H7 (cell line): ENCODE results near the gene SLC6A12. TPM values are rescaled to one million over a fixed set of nuclear protein-coding genes. Genes with fewer than 3 reads are reported as not detected.
A peak's percentile ranks its signal among the peaks of the same experiment; 100 is the strongest.
"Not testable (repeated sequence)": the region's sequence is repeated elsewhere in the genome, so short reads cannot be mapped to it uniquely, and the experiment has no call there.

Source experiments
- DNase-seq: peaks from one replicate; pipeline ENCODE4 v3.0.0; 2012
- H3K27me3 ChIP-seq: 2 replicates; pipeline ENCODE4 v1.6.0; 2011; ENCODE audit warnings: mild to moderate bottlenecking, low read length; ENCODE audit not compliant: control insufficient read depth, insufficient read depth
- H3K36me3 ChIP-seq: replicated peaks from 2 replicates; pipeline ENCODE4 v1.5.1; 2011; ENCODE audit warnings: low read length; ENCODE audit not compliant: control insufficient read depth, insufficient read depth
- H3K4me3 ChIP-seq: 2 replicates; pipeline ENCODE4 v1.5.1; 2011; ENCODE audit warnings: low read depth, mild to moderate bottlenecking, control low read depth, low read length, moderate library complexity; ENCODE audit not compliant: insufficient read depth
- total RNA-seq: library from RNA; depleted of rRNA; stranded (reverse); fragments of >200 nt; shearing (Covaris generic); gene quantifications from 2 replicates; pipeline ENCODE4 v1.2.3, GENCODE V29; 2014

Gene SLC6A12
- total RNA-seq, 1 experiment from 2014 or later, result 0.31 TPM

DNA sequence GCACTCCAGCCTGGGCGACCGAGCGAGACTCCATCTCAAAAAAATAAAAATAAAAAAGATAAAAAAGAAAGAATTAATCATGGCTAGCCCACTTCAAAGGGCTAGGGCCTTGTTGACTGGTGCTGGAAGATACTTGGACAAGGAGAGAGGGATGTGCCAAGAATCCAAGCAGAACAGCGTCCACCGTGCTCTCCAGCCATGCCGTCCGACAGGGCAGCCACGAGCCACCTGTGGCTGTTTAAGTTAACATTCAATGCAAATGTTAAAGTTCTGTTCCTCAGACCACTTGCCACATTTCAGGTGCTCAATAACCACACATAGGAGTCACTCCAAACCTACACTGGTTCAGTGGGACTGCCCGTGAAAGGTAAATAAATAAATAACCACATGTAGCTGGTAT lies 27.3 kb upstream of the SLC6A12 start:
- no peaks in the 10 kb centered on the region for H3K27me3 ChIP-seq
- H3K4me3 ChIP-seq, result no peak overlapping the region
- no peaks in the 10 kb centered on the region for H3K36me3 ChIP-seq
- no peak for DNase-seq

DNA sequence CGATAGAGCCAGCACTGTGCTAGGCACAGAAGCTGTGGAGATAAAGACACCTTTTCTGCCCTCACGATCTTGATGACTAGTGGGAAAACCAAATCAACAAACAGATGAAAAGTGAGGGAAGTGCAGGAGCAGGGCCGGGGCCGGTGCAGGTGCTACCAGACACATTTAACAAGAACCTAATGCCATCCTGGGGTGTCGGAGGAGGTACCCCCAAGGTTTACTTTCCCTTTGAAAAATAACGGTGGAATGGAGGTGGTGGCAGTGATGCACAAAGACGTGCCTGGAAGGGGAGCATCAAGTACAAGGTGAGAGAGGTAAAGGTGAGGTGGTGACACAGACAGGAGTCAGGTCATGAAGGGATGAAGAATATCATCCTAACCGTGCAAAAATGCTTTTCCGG lies 26.6 kb upstream of the SLC6A12 start:
- no peak overlapping the region for H3K4me3 ChIP-seq
- no peaks in the 10 kb centered on the region for H3K36me3 ChIP-seq
- H3K27me3 ChIP-seq, result no peaks in the 10 kb centered on the region
- DNase-seq, result no peak

DNA sequence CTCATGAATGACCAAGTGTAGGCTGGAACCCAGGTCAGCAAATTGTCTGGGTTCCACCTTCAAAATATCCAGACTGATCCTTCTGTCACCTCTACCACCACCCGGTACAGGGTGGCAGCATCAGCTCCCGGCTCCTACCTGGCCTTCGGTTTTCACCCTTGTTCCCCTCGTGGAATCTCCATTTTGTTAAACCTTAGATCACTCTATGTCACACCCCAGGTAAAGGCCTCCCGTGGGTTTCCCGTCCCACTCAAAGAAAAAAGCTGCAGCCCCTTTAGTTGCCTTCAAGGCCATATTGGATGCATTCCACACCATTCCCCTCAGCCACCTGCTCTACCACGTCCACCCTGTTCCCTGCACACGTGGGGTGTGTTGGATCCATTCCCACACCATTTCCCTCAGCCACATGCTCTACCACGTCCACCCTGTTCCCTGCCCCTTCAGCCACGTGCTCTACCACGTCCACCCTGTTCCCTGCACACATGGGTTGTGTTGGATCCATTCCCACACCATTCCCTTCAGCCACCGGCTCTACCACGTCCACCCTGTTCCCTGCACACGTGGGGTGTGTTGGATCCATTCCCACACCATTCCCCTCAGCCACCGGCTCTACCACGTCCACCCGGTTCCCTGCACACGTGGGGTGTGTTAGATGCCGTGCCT lies 24.9 kb upstream of the SLC6A12 start:
- DNase-seq, result no peak

DNA sequence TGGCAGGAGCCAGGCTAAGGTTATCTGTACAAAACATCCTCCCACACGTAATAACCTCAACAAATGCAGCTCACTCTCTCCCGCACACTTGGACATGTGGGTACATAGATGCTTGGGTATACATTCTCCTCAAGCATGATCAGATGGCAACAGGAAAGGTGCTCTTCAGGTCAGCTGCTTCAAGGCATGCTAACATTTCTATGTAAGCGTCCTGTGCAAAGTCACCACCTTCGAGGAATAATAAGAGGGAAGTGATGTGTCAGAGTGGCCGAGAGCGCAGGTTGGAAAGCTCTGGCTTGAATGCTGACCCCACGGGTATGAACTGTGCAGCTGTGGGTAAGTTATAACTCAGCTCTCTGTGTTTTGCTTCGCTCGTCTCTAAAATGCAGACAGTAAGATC lies 24.2 kb upstream of the SLC6A12 start:
- Histone ChIP-seq H3K27me3 (no peaks in the 10 kb centered on the region), H3K36me3 (no peaks in the 10 kb centered on the region), H3K4me3 (no peak overlapping the region)
- no peak for DNase-seq

More for the DNA sequence above, 24.9 kb upstream of the SLC6A12 start:
- Histone ChIP-seq H3K27me3 (no peaks in the 10 kb centered on the region), H3K4me3 (no peak overlapping the region), H3K36me3 (no peaks in the 10 kb centered on the region)

DNA sequence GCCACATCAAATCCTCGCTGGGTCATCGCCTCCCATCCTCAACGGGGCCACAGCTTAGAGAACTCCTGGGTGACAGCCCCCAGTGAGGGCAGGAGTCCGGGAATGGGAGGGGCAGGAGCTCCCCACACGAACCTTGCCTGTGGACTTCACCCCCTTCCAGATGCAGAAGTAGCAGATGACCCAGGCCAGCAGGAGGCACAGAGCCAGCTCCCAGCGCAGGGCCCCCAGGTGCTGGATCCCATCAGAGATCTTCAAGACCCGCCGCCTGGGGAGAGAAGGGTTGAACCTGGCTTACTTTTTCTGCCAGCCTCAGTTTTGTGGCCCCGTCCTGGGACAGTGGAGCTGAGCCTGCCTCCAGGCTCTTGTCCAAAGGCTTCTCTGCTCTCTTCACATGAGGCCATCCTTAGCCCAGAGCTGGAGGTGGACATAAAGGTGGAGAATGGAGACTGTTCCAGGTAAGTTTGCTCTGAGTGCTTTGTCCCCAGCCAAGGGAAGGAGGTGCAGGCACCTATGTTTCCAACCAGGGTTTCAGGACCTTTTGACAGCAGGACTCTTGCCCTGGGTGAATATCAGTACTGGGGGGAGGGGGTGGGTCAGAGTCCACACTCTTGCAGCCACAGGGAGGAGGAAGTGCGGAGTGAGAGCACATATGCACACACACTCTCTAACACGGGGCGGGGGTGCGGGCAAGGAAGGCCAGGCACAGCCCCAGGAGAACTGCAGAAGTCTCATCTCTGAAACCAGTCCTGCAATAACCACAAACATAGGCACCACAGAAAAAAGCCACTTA lies 23.3 kb upstream of the SLC6A12 start:
- H3K36me3 ChIP-seq, result no peaks in the 10 kb centered on the region
- H3K4me3 ChIP-seq, result no peak overlapping the region
- DNase-seq, result no peak
- H3K27me3 ChIP-seq, result no peaks in the 10 kb centered on the region

DNA sequence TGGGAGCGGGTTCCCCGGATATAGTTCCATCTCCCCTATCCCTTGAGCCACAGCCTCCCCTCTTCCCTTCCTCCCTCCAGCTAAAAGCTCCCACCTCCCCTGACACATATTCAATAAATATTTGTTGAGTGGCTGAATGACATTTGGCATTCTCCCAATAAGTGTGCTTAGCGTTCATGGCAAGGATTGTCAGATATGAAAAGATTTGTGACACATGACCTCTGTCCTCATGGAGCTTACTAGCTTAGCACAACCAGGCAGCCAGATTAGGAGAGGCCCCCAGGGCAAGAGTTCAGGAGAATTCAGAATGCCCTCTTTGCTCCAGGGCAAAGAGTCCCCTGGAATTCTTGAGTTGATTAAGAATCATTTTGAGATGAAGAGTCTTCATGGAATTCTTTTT lies 22.5 kb upstream of the SLC6A12 start:
- Histone ChIP-seq H3K4me3 (no peak overlapping the region), H3K27me3 (no peaks in the 10 kb centered on the region), H3K36me3 (no peaks in the 10 kb centered on the region)
- DNase-seq, result no peak

DNA sequence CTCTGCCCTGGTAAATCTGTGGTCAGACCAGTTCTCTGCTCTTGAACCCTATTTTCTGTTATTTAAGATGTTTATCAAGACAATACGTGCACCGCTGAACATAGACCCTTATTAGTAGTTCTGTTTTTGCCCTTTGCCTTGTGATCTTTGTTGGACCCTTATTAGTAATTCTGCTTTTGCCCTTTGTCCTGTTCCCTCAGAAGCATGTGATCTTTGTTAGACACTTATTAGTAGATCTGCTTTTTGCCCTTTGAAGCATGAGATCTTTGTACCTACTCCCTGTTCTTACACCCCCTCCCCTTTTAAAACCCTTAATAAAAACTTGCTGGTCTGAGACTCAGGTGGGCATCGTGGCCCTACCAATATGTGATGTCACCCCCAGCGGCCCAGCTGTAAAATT lies 22.0 kb upstream of the SLC6A12 start:
- H3K27me3 ChIP-seq, H3K36me3 ChIP-seq, H3K4me3 ChIP-seq, DNase-seq: not testable (repeated sequence)

DNA sequence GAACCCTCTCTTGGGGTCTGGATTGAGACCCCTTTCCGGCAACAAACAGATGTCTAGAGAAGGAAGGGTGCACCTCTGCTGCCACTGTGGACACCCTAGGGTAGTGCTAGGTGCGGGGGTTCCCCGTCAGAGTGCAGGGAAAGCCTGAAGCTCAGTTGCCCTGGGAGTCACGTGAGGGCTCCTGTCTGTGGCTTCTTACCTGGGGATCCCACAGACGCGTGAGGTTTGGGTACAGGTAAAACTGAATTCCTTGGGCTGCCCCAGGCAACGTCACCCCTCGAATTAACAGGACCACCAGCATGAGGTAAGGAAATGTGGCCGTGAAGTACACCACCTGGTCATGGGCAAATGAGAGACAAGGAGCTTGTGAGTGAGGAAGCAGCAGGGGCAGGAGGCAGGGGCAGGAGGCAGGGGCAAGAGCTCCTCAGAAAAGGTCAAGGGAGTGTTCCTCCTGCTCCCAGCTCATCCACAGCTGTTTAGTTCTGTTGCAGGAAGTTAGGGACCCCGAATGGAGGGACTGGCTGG lies 21.0 kb upstream of the SLC6A12 start:
- Histone ChIP-seq H3K27me3 (no peaks in the 10 kb centered on the region), H3K36me3 (no peaks in the 10 kb centered on the region), H3K4me3 (no peak overlapping the region)
- DNase-seq, result no peak

DNA sequence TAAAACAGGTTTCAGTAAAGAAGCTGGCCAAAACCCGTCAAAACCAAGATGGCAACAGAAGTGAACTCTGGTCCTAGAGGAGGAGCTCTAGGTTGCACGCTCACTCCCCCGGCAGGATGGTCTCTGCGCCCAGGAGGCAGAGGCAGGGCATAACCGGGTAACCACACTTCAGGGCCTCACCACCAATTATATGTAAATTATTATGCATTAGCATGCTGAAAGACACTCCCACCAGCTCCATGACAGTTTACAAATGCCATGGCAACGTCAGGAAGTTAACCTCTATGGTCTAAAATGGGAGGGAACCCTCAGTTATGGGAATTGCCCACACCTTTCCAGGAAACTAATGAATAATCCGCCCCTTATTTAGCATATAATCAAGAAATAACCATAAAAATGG lies 20.1 kb upstream of the SLC6A12 start:
- H3K27me3 ChIP-seq, result no peaks in the 10 kb centered on the region
- H3K36me3 ChIP-seq, result no peaks in the 10 kb centered on the region
- no peak overlapping the region for H3K4me3 ChIP-seq
- no peak for DNase-seq

DNA sequence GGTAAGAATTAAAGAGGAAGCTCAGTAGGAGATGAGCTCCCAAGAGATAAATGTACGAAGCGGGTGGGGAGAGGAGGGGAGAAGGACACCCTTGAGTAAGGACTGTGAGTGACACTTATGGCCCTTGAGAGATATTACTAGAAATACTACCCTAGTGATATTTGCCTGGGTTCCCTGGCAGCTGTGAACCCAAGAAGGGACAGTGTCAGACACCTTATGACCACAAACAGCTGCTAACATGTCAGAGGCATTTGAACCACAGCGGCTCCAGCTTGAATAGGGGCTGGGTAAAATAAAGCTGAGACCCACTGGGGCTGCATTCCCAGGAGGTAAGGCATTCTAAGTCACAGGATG lies 19.6 kb upstream of the SLC6A12 start:
- DNase-seq, result no peak
- Histone ChIP-seq H3K36me3 (no peaks in the 10 kb centered on the region), H3K27me3 (no peaks in the 10 kb centered on the region), H3K4me3 (no peak overlapping the region)

DNA sequence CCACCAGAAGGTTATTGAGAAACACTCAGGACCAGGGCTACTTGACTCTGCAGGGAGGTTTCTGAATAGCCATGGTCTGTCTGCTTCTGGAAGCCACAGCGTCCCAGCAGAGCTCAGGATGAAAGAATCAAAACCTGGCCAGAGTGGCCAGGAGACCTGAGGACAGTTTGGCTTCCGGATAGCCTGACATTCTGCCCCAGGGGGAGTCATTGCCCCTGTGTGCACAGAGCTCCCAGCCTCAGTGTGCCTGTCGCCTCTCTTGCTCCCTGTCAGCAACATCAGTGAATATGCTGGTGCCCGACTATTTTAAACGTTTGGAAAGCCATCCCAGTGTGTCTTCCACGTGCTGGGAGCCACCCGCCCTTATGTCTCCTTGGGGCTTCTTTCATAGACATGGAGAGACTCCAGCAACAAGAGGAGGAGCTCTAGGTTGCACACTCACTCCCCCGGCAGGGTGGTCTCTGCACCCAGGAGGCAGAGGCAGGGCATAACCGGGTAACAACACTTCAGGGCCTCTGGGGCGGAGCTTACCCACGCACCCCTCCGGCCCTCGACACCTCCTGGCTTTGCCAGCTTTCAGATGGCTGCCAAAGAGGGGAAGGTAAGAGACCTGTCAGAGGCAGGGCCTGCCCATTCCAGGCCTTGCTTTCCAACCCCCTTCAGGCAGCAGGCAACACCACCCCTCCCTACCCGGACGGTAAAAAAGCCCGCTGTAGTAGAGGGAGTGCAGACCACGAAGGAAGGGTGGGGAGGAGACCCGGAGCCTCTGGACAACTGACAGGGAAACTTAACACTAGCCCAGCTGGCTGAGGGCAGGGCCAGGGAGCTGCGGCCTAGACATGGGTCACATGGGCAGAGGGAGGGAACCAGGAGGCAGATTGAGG lies 19.0 kb upstream of the SLC6A12 start:
- no peak overlapping the region for H3K4me3 ChIP-seq
- DNase-seq, result no peak
- no peaks in the 10 kb centered on the region for H3K36me3 ChIP-seq
- H3K27me3 ChIP-seq, result no peaks in the 10 kb centered on the region

DNA sequence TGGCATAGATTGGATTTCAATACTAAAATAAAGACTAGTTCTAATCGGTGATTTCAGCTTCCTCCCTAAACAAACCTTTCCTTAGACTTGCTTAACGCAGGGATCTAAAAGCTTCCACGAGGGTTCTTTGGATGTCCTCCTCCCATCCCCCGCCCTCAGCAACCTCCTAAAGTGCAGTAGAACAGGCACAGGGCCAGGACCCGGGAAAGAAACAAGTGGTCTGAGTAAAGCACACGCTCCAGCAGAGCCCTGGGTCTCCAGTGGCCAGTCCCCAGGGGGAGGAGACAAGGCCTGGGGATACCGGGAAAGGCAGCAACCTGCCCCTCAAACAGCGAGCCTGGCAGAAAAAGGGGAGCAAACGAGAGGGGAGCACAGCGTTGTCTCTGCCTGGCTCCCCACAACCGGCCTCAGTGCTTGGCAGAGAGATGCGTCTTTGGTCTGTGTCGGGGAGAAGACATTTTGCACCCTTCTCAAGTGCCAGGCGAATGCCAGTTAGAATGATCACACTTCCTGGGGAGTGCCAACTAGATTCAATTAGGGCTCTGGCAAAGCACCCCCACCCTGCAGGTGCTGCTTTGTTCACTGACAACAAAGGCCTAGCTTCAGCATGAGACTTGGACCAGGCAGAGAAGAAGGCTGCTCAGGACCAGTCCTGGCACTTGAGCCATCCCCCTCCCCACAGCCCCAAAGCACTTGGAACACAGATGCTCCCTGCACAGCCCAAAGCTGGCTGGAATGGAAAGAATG lies 17.1 kb upstream of the SLC6A12 start:
- Histone ChIP-seq H3K36me3 (no peaks in the 10 kb centered on the region), H3K4me3 (no peak overlapping the region), H3K27me3 (no peaks in the 10 kb centered on the region)
- DNase-seq, result peak; percentile 60

DNA sequence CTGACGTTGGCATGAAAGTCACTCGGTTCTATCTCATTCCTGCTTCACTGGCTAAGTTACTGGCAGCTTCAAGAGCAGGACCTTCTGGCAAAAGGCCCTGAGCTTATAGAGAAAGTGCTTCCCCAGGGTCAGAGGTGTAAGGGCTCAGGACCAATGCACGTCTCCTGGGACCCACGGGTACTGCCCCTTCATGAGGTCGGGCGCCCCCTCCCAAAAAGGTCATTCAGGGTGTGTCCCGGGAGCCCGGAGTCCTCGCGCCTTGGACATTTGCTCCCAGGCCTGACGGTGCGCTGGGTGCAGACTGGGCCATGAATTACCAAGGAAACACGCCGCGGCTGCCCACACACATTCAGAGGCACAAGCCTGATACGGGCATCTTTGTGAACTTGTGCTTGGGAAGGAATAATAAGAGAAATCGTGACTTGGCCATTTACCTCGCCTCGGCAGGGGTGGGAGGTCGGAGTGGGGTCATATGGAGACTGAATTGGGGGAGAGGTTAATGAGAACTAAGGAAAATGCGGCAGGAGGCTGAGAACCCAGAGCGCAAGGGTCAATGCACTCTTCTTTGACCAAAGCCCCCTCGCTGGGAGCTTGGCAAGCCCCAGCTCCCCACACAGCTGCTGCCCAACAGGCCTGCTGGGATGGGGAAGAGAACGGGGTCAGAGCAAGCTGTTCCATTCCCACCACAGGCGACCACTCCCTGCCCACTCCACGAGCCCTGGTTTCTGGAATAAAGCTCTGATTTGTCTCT lies 15.7 kb upstream of the SLC6A12 start:
- no peaks in the 10 kb centered on the region for H3K27me3 ChIP-seq
- peak; percentile 69 for DNase-seq
- H3K36me3 ChIP-seq, result no peaks in the 10 kb centered on the region
- H3K4me3 ChIP-seq, result no peak overlapping the region

DNA sequence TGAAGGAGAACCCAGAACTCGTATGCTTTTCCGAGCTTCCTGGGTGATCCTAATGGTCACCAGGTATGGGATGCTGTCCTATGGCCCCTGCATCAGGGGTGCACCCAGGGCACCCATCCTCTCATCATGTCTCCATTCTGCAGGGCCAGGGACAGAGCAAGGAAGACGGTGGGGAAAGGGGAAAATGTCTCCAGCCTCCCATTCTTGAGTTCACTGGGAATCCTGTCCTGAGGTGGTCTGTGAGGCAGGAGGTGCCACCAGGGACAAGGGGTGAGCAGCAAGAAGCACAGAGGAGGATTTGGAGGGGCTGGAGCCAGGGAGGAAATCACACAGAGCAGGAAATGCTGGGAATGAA lies 14.9 kb upstream of the SLC6A12 start:
- Histone ChIP-seq H3K4me3 (no peak overlapping the region), H3K36me3 (no peaks in the 10 kb centered on the region), H3K27me3 (no peaks in the 10 kb centered on the region)
- DNase-seq, result no peak
